ENCODE data around the gene C1orf56.

- TF ChIP-seq EZH2 (IDR thresholded peaks at IDR 0.05; ENCODE audit: insufficient read depth, poor library complexity, severe bottlenecking) (no peak), EZH2phosphoT487 (IDR thresholded peaks at IDR 0.05; ENCODE audit: insufficient read depth, low read depth) (no peak)
Observed at GRCh38 chr1:151006327-151007052, 41.1 kb upstream of the C1orf56 start, which contains the start of gene MINDY1.

Measured in GM23248 (cell line).